H9 (cell line): ENCODE measurements around the gene PROM1. TPM values are rescaled to one million over a fixed set of nuclear protein-coding genes. Genes with fewer than 3 reads are reported as not detected.

Experiments
- DNase-seq: peaks from one replicate; pipeline ENCODE4 v3.0.0-alpha.2; 2017
- H2AFZ ChIP-seq: one replicate; pipeline ENCODE4 v1.6.1; 2013; ENCODE audit warnings: mild to moderate bottlenecking, low read length, control low read depth, moderate library complexity
- H2AK5ac ChIP-seq: 2 replicates; pipeline ENCODE4 v1.6.1; 2013; ENCODE audit warnings: low read length, control low read depth, mixed read lengths; ENCODE audit not compliant: insufficient read length
- H2BK120ac ChIP-seq: one replicate; pipeline ENCODE4 v1.6.1; 2013; ENCODE audit warnings: low read depth, mild to moderate bottlenecking, low read length, control low read depth, inconsistent platforms; ENCODE audit not compliant: poor library complexity, severe bottlenecking
- H2BK12ac ChIP-seq: 2 replicates; pipeline ENCODE4 v1.6.1; 2013; ENCODE audit warnings: low read length, control low read depth, mixed read lengths, low read depth; ENCODE audit not compliant: insufficient read length
- H2BK15ac ChIP-seq: 2 replicates; pipeline ENCODE4 v1.6.1; 2013; ENCODE audit warnings: low read depth, low read length, control low read depth
- H2BK20ac ChIP-seq: one replicate; pipeline ENCODE4 v1.6.1; 2013; ENCODE audit warnings: low read depth, mild to moderate bottlenecking, low read length, control low read depth, inconsistent platforms; ENCODE audit not compliant: poor library complexity, severe bottlenecking
- H2BK5ac ChIP-seq: 2 replicates; pipeline ENCODE4 v1.6.1; 2013; ENCODE audit warnings: low read length, control low read depth, mixed read lengths; ENCODE audit not compliant: insufficient read length
- H3K14ac ChIP-seq: 2 replicates; pipeline ENCODE4 v1.6.1; 2013; ENCODE audit warnings: low read length, control low read depth; ENCODE audit not compliant: insufficient read depth
- H3K18ac ChIP-seq: 2 replicates; pipeline ENCODE4 v1.6.1; 2013; ENCODE audit warnings: low read depth, mild to moderate bottlenecking, mixed read lengths, low read length, control low read depth; ENCODE audit not compliant: insufficient read length
- H3K23ac ChIP-seq: 2 replicates; pipeline ENCODE4 v1.6.1; 2013; ENCODE audit warnings: low read length, control low read depth, mixed read lengths, low read depth; ENCODE audit not compliant: insufficient read length
- H3K23me2 ChIP-seq: 2 replicates; pipeline ENCODE4 v1.6.1; 2013; ENCODE audit warnings: low read depth, mild to moderate bottlenecking, mixed read lengths, low read length, control low read depth; ENCODE audit not compliant: insufficient read length, poor library complexity, severe bottlenecking
- H3K27ac ChIP-seq: 2 replicates; pipeline ENCODE4 v1.5.1; 2013; ENCODE audit warnings: low read length, control low read depth, mixed read lengths, low read depth; ENCODE audit not compliant: insufficient read length
- H3K27me3 ChIP-seq: 2 replicates; pipeline ENCODE4 v1.6.1; 2013; ENCODE audit warnings: low read length, control low read depth, inconsistent platforms; ENCODE audit not compliant: insufficient read depth
- H3K4ac ChIP-seq: 2 replicates; pipeline ENCODE4 v1.6.1; 2013; ENCODE audit warnings: low read depth, mild to moderate bottlenecking, control low read depth, inconsistent platforms, low read length, moderate library complexity
- H3K4me1 ChIP-seq: 2 replicates; pipeline ENCODE4 v1.6.1; 2013; ENCODE audit warnings: low read length, control low read depth, inconsistent platforms; ENCODE audit not compliant: insufficient read depth
- H3K4me2 ChIP-seq: 2 replicates; pipeline ENCODE4 v1.6.1; 2013; ENCODE audit warnings: low read length, control low read depth, mixed read lengths; ENCODE audit not compliant: insufficient read length, insufficient read depth
- H3K56ac ChIP-seq: 2 replicates; pipeline ENCODE4 v1.6.1; 2013; ENCODE audit warnings: low read depth, mild to moderate bottlenecking, mixed read lengths, low read length, control low read depth; ENCODE audit not compliant: insufficient read length
- H3K79me1 ChIP-seq: 2 replicates; pipeline ENCODE4 v1.6.1; 2013; ENCODE audit warnings: low read depth, mild to moderate bottlenecking, moderate library complexity, low read length, control low read depth, inconsistent platforms; ENCODE audit not compliant: insufficient read depth, poor library complexity, severe bottlenecking
- H3K79me2 ChIP-seq: 2 replicates; pipeline ENCODE4 v1.6.1; 2013; ENCODE audit warnings: low read length, control low read depth, inconsistent platforms; ENCODE audit not compliant: insufficient read depth
- H3K9ac ChIP-seq: 2 replicates; pipeline ENCODE4 v1.6.1; 2013; ENCODE audit warnings: low read length, control low read depth, mixed read lengths; ENCODE audit not compliant: insufficient read length; ENCODE audit errors: extremely low read depth
- H3K9me3 ChIP-seq: one replicate; pipeline ENCODE4 v1.6.1; 2013; ENCODE audit warnings: low read depth, low read length, inconsistent platforms; ENCODE audit not compliant: control insufficient read depth
- H3T11ph ChIP-seq: one replicate; pipeline ENCODE4 v1.6.1; 2013; ENCODE audit warnings: mild to moderate bottlenecking, low read length, control low read depth, inconsistent platforms
- H4K20me1 ChIP-seq: one replicate; pipeline ENCODE4 v1.6.1; 2013; ENCODE audit not compliant: control insufficient read depth, insufficient read length, insufficient read depth
- H4K5ac ChIP-seq: 2 replicates; pipeline ENCODE4 v1.6.1; 2013; ENCODE audit warnings: low read depth, mild to moderate bottlenecking, mixed read lengths, low read length, control low read depth; ENCODE audit not compliant: insufficient read length
- H4K8ac ChIP-seq: replicated peaks from 2 replicates; pipeline ENCODE4 v1.6.1; 2013; ENCODE audit warnings: low read length, control low read depth, mixed read lengths, low read depth; ENCODE audit not compliant: insufficient read length
- H4K91ac ChIP-seq: 2 replicates; pipeline ENCODE4 v1.6.1; 2013; ENCODE audit warnings: low read depth, mild to moderate bottlenecking, moderate library complexity, mixed read lengths, low read length, control low read depth; ENCODE audit not compliant: insufficient read length
- H3K27ac Mint-ChIP-seq, 3 experiments: 2 replicates in 2 of 3; 3 replicates in 1 of 3; pipeline ENCODE4 v1.8.0; 2020 to 2021; ENCODE audit warnings: mixed read lengths in 3 of 3, mild to moderate bottlenecking in 1 of 3, moderate library complexity in 1 of 3
- H3K27me3 Mint-ChIP-seq: 2 replicates; pipeline ENCODE4 v1.8.0; 2021; ENCODE audit warnings: low read depth, mild to moderate bottlenecking, moderate library complexity, mixed read lengths
- H3K36me3 Mint-ChIP-seq, 3 experiments: 2 replicates in 2 of 3; 3 replicates in 1 of 3; pipeline ENCODE4 v1.8.0; 2020 to 2021; ENCODE audit warnings: low read depth in 3 of 3, mixed read lengths in 3 of 3; ENCODE audit not compliant: insufficient read depth in 1 of 3
- H3K4me1 Mint-ChIP-seq, 2 experiments: 2 replicates each; pipeline ENCODE4 v1.8.0; 2020; ENCODE audit warnings: mixed read lengths in 2 of 2
- H3K4me3 Mint-ChIP-seq, 2 experiments: 2 replicates in 1 of 2; 3 replicates in 1 of 2; pipeline ENCODE4 v1.8.0; 2020 to 2021; ENCODE audit warnings: mild to moderate bottlenecking in 2 of 2, mixed read lengths in 2 of 2, moderate library complexity in 1 of 2
- H3K9me3 Mint-ChIP-seq, 2 experiments: 2 replicates in 1 of 2; 3 replicates in 1 of 2; pipeline ENCODE4 v1.8.0; 2020; ENCODE audit warnings: mild to moderate bottlenecking in 2 of 2, mixed read lengths in 2 of 2, moderate library complexity in 1 of 2
- CTCF ChIP-seq: fragments of 200-600 bp; sonication (generic); conservative IDR thresholded peaks from 3 replicates; pipeline ENCODE4 v1.8.0; 2021; ENCODE audit warnings: antibody characterized with exemption, mild to moderate bottlenecking
- WGBS: extraction: QIAGEN DNeasy Blood & Tissue Kit; methylation state at CpG from one replicate; pipeline ENCODE4 v1.1.7; 2013; ENCODE audit warnings: missing lambda C conversion rate, low lambda C conversion rate, mixed read lengths; ENCODE audit not compliant: insufficient read length; ENCODE audit errors: extremely low coverage; 5-methylcytosine and 5-hydroxymethylcytosine counted together
- total RNA-seq: library from RNA; stranded (reverse); gene quantifications from 2 replicates; pipeline ENCODE4 v1.2.1, GENCODE V29; 2021

PROM1 gene
- total RNA-seq, 1 experiment from 2014 or later, result 98.3 TPM

- Histone ChIP-seq H2BK15ac (no peak overlapping the region), H3K79me1 (no peaks in the 10 kb centered on the region), H3K4ac (no peak overlapping the region), H2BK120ac (no peak overlapping the region), H3K27me3 (no peaks in the 10 kb centered on the region), H3K9ac (no peak overlapping the region), H2BK12ac (no peak overlapping the region), H4K20me1 (no peaks in the 10 kb centered on the region), H3K4me1 (no peaks in the 10 kb centered on the region), H2AK5ac (no peak overlapping the region), H2AFZ (no peak overlapping the region), H4K91ac (no peak overlapping the region), H4K5ac (no peak overlapping the region), H2BK20ac (no peak overlapping the region), H3K14ac (no peak overlapping the region), H3K23ac (no peak overlapping the region), H3T11ph (no peak overlapping the region), H3K18ac (no peak overlapping the region), H3K27ac (no peak overlapping the region), H3K56ac (no peak overlapping the region), H3K79me2 (no peaks in the 10 kb centered on the region), H4K8ac (no peak overlapping the region), H2BK5ac (no peak overlapping the region), H3K9me3 (no peaks in the 10 kb centered on the region), H3K4me2 (no peak overlapping the region), H3K23me2 (no peaks in the 10 kb centered on the region)
- H3K36me3 Mint-ChIP-seq, result peaks cover 0 to 3% (median 0%) of the 10 kb centered on the region in 3 experiments; a peak in 1 of 7 replicates
- peaks cover 2% of the 10 kb centered on the region for H3K27me3 Mint-ChIP-seq
- peaks cover 5 to 12% of the 10 kb centered on the region in 2 experiments; a peak in 3 of 5 replicates for H3K9me3 Mint-ChIP-seq
- no peaks in the 10 kb centered on the region for H3K4me1 Mint-ChIP-seq
- no peak overlapping the region for H3K27ac Mint-ChIP-seq
- WGBS, result no CpG with 5 or more reads among the region's 9 CpGs
- DNase-seq, result no peak
- TF ChIP-seq CTCF, result no peak
- no peak overlapping the region for H3K4me3 Mint-ChIP-seq
These were observed 135.0 kb downstream of the PROM1 start for GRCh38 chr4:15948826-15949225.
